Airway epithelial cell (primary cell): Measurements from ENCODE around the gene MVP. TPM values are rescaled to one million over a fixed set of nuclear protein-coding genes. Genes with fewer than 3 reads are reported as not detected.

Source experiments
- total RNA-seq: library from RNA; depleted of rRNA; stranded (reverse); fragments of >200 nt; gene quantifications from 2 replicates; pipeline ENCODE4 v1.2.3, GENCODE V29; 2015

The MVP gene
- total RNA-seq, result 91.0 and 99.4 TPM in 2 replicates

DNA sequence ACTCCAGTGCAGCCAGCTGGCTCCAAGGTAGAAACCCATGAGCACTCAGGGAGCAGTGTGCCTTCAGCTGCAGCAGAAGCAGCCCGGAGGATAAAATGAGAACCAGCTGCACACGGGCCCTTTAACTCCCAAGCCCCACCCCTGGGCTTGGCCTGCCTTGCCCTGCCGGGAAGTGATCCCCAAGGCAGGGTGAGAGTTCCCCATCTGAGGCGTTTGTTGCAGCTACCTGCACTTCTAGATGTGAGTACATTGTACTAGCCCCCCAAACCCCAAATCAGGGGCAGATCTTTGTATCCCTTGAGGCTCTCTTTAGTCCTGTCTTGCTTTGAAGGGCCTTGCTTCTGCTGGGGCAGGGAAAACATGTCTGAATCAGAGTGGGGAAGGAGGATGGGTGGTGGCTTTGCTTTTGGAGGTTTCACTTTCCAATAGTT is at the start of gene MVP:
Gene MVP, plus strand, starts transcription at position 192 of the 431 bp plus-strand sequence. CDS start 10,088 bp downstream, outside the sequence.

DNA sequence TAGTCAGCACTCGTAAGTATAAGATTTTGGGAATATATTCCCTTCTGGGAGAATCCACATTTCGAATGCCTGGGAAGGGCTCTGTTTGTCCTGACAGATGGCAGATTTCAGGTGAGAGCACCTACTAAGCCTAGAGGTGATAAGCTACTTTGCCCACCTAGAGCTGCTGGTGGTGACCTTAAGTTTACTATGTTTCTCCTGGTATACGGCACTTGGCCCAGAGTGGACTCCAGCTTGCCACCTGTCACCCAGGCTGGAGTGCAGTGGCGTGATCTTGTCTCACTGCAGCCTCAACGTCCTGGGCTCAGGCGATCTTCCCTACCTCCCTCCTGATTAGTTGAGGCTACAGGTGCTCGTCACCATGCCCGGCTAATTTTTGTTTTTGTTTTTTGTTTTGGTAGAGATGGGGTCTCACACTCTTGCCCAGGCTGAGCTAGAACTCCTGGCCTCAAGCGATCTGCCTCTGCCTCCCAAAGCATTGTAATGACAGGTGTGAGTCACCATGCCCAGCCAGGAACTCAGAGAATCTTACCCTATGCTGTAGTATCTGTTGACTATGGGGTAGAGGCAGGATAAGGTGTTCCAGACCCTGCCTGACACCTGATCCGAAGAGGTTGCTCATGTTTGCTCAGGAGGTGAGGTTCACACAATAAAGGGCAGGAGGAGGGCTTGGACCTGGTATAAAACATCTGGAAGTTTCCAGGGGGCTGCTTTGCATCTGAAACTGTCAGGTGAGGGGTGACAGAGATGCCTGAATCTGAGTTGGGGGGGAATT is 42.5 kb upstream of the MVP start, which contains the start of gene ZG16:
Gene ZG16, plus strand, starts transcription at position 681 of the 775 bp plus-strand sequence. CDS start 1,011 bp downstream, outside the sequence.

DNA sequence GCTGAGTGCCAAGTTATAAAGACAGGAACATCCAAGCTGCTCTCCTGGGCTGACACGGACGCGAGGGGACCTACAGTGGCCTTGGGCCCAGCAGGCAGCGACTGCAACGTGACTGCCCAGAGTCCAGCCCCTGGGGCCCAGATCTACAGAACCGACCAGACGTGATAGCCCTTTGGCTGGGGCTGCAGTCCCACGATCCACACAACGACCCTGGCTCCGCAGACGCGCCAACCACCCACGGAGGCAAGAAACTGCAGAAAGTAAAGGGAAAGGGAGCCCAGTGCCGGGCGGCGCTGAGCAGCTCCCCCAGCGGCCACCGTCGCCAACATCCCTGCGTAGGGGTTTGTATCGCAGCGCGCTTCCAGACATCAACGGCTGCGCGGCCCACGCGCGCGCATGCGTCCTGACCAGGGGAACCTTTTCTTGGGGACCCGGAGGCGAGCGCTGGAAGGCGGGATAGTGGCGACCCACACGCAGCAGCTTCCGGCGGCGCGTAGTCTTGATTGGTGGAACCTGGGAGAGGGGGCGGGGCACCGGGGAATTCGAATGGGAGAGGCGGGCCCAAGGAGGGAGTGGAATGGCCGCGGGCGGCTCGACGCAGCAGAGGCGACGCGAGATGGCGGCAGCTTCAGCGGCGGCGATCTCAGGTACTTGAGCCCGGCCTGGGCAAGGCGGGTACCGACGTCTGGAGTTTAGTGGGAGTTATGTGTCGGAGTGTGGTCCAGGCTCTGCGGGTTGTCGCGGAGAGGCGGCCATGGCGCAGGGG is 29.9 kb upstream of the MVP start, which contains the start of gene KIF22:
Gene KIF22, plus strand, starts transcription at position 569 of the 766 bp plus-strand sequence. Its CDS starts 9 bp downstream, at position 578.

DNA sequence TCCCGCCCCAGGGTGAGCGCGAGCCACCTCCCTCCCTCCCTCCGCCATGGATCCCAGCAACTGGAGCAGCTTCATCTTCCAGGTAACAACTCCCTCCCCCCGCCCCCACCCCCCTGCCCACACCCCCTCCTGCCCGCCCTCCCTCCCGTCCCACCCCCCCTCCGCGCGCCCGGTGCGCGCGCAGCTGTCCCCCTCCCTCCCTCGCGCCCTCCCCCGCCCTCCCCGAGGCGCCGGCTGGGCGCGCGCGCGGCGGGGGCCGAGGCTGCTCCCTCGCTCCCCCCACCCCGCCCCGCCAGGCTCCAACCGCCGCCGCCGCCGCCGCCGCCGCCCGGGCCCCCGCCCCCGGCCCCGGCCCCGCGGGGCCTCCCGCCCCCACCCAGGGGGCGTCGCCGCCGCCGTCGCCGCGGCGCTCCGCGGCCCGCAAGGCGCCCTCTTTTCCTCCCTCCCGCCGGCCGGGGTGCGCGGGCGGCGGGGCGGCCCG is 14.1 kb upstream of the MVP start, which contains the start of gene MAZ:
Gene MAZ, plus strand, starts transcription at position 431 of the 481 bp plus-strand sequence. CDS start 173 bp downstream, outside the sequence.

DNA sequence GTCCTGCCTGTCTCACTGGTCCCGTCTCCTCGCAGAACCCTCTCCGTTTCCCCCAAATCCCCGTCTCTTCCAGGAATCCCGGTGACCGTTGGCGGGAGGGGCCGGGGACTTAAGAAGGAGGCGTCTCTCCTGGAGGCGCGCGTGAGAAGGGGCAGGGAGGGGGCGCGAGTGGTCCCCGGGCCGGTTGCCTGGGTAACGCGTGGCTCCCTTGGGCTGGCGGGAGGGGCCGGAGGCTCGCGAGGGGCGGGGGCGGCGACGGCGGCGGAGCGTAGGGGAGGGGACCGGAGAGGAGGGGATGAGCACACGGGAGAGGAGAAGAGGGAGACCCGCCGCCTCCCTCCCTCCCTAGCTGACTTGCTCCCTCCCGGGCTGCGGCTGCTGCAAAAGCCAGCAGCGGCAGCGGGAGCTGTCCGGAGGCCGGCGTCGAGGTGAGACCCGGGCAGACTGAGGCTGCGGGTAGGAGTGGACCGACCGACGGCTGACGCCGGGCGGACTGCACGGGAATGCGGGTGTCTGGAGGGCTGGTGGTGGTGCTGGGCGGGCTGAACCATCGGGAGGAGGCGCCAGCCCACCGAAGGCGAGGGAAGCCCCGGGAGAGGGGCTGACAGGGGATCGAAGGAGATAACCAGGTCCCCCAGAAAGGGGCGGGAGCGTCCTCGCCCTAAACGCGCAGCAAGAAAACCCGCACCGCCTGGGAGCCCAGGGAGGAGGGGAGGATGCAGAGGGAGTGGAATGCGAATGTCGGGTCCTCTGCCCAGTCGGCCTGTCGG is 8.2 kb upstream of the MVP start, which contains the start of gene PRRT2:
Gene PRRT2, plus strand, starts transcription at position 298 of the 770 bp plus-strand sequence. CDS start 862 bp downstream, outside the sequence.

DNA sequence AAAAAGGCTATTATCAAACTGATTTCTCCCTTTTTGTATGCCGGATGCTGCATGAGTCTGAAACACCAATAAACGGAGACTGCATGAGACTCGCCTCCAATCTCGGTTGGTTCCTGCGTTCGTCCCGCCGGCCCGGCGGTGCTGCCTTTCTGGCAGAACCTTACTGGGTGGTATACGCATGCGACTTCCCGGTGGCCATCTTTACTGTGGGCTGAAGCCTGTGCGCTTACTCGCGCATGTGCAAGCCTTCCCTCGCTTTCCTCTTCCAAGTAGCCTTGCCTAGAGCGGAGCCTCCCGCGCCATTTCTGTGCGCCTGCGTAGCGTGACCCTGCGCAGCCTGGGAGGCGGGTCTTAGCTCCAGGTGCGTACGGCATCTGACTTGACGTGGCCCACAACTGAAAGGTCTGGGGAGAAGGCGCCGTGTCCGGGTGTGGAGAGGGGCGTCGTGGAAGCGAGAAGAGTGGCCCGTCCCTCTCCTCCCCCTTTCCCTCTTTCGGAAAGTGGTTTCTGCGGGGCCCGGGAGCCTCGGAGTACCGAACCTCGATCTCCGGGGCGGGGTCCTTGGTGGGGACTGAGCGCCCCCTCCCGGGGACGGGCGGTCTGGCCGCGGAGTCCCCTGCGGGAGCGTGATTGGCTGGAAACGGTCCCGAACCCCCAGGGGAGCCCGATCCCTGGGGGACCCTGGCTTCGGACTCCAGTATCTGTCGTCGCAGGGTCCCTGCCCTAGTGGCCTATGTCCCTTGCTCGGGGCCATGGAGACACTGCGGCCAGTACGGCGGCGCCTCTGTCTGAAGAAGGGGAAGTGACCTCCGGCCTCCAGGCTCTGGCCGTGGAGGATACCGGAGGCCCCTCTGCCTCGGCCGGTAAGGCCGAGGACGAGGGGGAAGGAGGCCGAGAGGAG is 4.2 kb upstream of the MVP start, which contains the start of gene PAGR1:
Gene PAGR1, plus strand, starts transcription at position 360 of the 901 bp plus-strand sequence. Its CDS starts 374 bp downstream, at position 734.

DNA sequence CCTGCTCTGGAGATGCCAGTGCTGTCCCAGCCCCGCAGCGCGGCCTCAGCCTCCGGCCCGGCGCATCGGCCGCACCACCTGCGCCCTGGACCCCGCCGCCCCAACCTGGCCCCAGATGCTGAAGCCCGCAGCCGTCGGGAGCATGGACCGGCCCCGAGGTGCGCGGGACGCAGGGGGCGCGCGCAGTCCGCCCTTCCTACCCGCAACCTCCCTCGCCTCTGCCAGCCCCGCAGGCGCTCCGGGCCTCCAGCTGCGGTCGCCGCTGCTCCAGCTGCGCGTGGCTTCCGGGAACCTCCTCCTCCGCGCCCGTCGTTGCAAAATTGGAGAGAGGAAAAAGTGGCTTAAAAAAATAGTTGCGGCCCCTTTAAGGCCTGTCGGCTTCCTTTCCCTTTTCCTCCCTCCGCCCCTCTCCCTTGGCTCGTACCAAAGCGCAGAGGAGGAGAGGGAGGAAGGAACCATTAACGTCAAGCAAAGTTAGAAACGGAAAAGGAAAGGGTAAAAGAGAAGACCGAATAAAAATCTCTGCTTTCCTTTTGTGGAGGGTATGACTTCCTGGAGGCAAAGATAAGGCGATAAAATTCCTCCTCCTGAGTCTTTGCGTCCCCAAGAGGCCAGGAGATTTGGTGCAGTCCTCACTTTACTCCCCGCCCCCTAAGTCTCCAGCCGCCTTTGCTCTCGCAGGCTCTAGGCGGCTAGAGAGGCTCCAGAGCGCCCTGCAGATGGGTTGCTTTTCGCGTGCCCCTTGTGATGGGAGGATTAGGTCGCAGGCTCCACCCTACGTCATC is 42.8 kb downstream of the MVP start, which contains the start of gene CDIPT:
Gene CDIPT, minus strand, starts transcription at position 343 of the 785 bp plus-strand sequence. CDS start 369 bp downstream, outside the sequence.

Other genes with a start within 250 kb of the MVP start
- not detected in 2 replicates for gene SPN, start 157.2 kb upstream of the MVP start, total RNA-seq
- gene QPRT, start 141.3 kb upstream of the MVP start, total RNA-seq, result 1.2 and 2.7 TPM in 2 replicates
- gene C16orf54, start 74.5 kb upstream of the MVP start, total RNA-seq, result not detected in 2 replicates
- not detected in 2 replicates for gene ZG16, start 42.2 kb upstream of the MVP start, total RNA-seq
- gene KIF22, start 29.7 kb upstream of the MVP start, total RNA-seq, result 51.3 and 68.9 TPM in 2 replicates
- gene MAZ, start 13.9 kb upstream of the MVP start, total RNA-seq, result 160 and 240 TPM in 2 replicates
- not detected in 2 replicates for gene PRRT2, start 8.3 kb upstream of the MVP start, total RNA-seq
- gene PAGR1, start 4.3 kb upstream of the MVP start, total RNA-seq, result 49.9 and 54.9 TPM in 2 replicates
- 56.8 and 68.1 TPM in 2 replicates for gene CDIPT, start 42.8 kb downstream of the MVP start, total RNA-seq
- gene SEZ6L2, start 79.1 kb downstream of the MVP start, total RNA-seq, result 9.9 and 11.2 TPM in 2 replicates
- gene ASPHD1, start 80.0 kb downstream of the MVP start, total RNA-seq, result 5.4 and 9.3 TPM in 2 replicates
- gene KCTD13, start 105.8 kb downstream of the MVP start, total RNA-seq, result 9.0 and 11.5 TPM in 2 replicates
- 86.8 and 109 TPM in 2 replicates for gene TMEM219, start 141.6 kb downstream of the MVP start, total RNA-seq
- 37.1 and 37.2 TPM in 2 replicates for gene TAOK2, start 153.4 kb downstream of the MVP start, total RNA-seq
- gene HIRIP3, start 175.2 kb downstream of the MVP start, total RNA-seq, result 7.5 and 8.9 TPM in 2 replicates
- 49.0 and 66.1 TPM in 2 replicates for gene INO80E, start 175.8 kb downstream of the MVP start, total RNA-seq
- gene DOC2A, start 190.6 kb downstream of the MVP start, total RNA-seq, result 0.71 TPM in 1 of 2 replicates, not detected in the other
- gene C16orf92, start 202.7 kb downstream of the MVP start, total RNA-seq, result not detected in 2 replicates
- 0.14 TPM in 1 of 2 replicates, not detected in the other for gene TLCD3B, start 210.8 kb downstream of the MVP start, total RNA-seq
- 2,269 and 2,487 TPM in 2 replicates for gene ALDOA, start 245.3 kb downstream of the MVP start, total RNA-seq